HG02852 (cell line): ENCODE data around the gene DCT.

ENCODE experiments used
- ATAC-seq: cut with Tn5 transposase; IDR thresholded peaks from one replicate; pipeline ENCODE4 v1.9.1; 2021; ENCODE audit warnings: mild to moderate bottlenecking, moderate library complexity; ENCODE audit not compliant: unreplicated experiment

DCT gene

DNA sequence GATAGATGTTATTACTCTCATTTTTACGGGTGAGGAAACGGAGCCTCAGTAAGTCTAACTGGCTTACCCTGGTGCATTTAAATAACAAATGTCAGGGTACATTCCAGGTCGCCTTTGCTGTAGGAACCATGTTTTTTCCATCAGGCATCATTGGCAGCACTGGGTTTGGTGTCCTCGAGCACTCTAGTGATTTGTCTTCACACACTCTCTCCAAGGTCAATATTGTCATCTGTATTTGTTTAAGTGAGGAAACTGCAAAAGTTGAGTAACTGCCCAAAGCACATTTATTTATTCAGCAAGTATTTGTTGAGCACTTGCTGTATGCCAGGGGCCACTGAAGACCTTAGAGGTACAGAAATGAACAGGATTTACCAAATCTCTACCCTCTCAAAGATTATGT is 78.6 kb downstream of the DCT start:
- ATAC-seq = no peak

DNA sequence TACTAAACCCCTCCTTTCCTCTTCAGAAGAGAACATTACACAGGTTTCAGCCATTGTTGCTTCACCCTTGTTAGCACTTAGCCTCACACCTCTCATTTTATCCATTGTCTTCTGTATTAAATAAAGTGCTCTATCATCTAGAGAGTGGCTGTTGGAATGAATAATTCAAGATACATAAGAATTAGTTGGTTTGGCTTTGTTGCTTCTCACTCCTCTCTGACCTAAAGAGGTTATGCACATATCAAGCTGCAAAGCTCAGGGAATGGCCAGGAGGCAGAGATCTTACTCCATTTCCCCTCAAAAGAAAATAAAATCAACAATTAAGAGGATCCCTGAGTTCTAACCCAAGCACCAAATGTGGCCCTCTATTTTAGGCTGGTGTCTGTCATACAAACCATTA is 79.7 kb downstream of the DCT start:
- no peak for ATAC-seq

DNA sequence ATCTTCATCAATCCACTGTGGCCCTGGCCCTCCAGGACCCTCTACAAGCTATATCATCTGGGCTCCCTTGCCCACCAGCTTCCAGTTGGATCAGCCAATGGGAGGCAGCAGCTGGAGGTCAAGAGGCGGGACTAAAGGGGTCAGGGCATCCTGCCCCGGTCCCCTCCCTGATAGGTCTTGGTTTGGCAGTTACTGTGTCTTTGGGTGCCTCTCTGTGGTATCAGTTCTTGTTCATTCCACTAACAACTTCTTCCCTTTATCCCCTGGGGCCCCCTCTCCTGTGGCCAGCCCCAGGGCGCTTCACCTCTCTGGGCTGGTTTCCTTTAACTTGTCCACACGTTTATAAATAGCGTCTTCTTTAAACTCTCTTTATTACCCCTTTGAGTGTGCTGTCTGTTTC is 83.6 kb downstream of the DCT start:
- no peak for ATAC-seq

GRCh38 chr13:94394723-94395122 is 84.8 kb downstream of the DCT start:
- ATAC-seq = no peak

GRCh38 chr13:94390881-94391280 is 88.6 kb downstream of the DCT start:
- ATAC-seq = no peak

- ATAC-seq = no peak
These were observed 89.7 kb downstream of the DCT start for GRCh38 chr13:94389604-94390351.

- no peak for ATAC-seq
These were observed 92.4 kb downstream of the DCT start for GRCh38 chr13:94387047-94387446.
